BE2C (cell line): ENCODE results near the gene MAP2K3.

Experiments used
- DNase-seq: peaks from one replicate; pipeline ENCODE4 v3.0.0-alpha.2; 2020
- H3K27me3 ChIP-seq: fragments of 250-450 bp; sonication (Bioruptor Pico); 2 replicates; pipeline ENCODE4 v1.5.1; 2020; ENCODE audit warnings: mild to moderate bottlenecking
- H3K36me3 ChIP-seq: fragments of 250-450 bp; sonication (Bioruptor Pico); 2 replicates; pipeline ENCODE4 v1.5.1; 2020; ENCODE audit warnings: mild to moderate bottlenecking
- H3K4me1 ChIP-seq: fragments of 250-450 bp; sonication (Bioruptor Pico); 2 replicates; pipeline ENCODE4 v1.5.1; 2020
- H3K4me3 ChIP-seq: 2 replicates; pipeline ENCODE4 v1.5.1; 2011; ENCODE audit warnings: low read depth, low read length
- H3K9me3 ChIP-seq: fragments of 250-450 bp; sonication (Bioruptor Pico); 2 replicates; pipeline ENCODE4 v1.5.1; 2020
- CTCF ChIP-seq: IDR thresholded peaks from 2 replicates; pipeline ENCODE4 v1.5.1; 2012; ENCODE audit warnings: mild to moderate bottlenecking, low read depth, low read length

Gene MAP2K3

GRCh38 chr17:21262259-21262993 is 22.1 kb upstream of the MAP2K3 start:
- Histone ChIP-seq H3K9me3 (no peaks in the 10 kb centered on the region), H3K27me3 (no peaks in the 10 kb centered on the region), H3K36me3 (no peaks in the 10 kb centered on the region), H3K4me1 (no peaks in the 10 kb centered on the region), H3K4me3 (no peak overlapping the region)
- TF ChIP-seq CTCF = no peak
- DNase-seq = no peak

- Histone ChIP-seq H3K4me3 (no peak overlapping the region), H3K9me3 (no peaks in the 10 kb centered on the region), H3K36me3 (no peaks in the 10 kb centered on the region), H3K27me3 (no peaks in the 10 kb centered on the region), H3K4me1 (no peaks in the 10 kb centered on the region)
- no peak for TF ChIP-seq CTCF
- DNase-seq = no peak
Observed at GRCh38 chr17:21263376-21263775, 21.1 kb upstream of the MAP2K3 start.

- Histone ChIP-seq H3K4me1 (no peaks in the 10 kb centered on the region), H3K9me3 (no peaks in the 10 kb centered on the region), H3K4me3 (no peak overlapping the region), H3K36me3 (no peaks in the 10 kb centered on the region), H3K27me3 (no peaks in the 10 kb centered on the region)
- DNase-seq = no peak
- no peak for TF ChIP-seq CTCF
Observed at GRCh38 chr17:21268596-21269188, 15.8 kb upstream of the MAP2K3 start.

- no peak for TF ChIP-seq CTCF
- no peak overlapping the region for H3K4me3 ChIP-seq
Observed at GRCh38 chr17:21269394-21269793, 15.1 kb upstream of the MAP2K3 start.

GRCh38 chr17:21271454-21272183 is 12.9 kb upstream of the MAP2K3 start:
- H3K36me3 ChIP-seq = no peaks in the 10 kb centered on the region
- no peak for DNase-seq
- TF ChIP-seq CTCF = no peak
- no peak overlapping the region for H3K4me3 ChIP-seq
- no peaks in the 10 kb centered on the region for H3K27me3 ChIP-seq
- H3K9me3 ChIP-seq = no peaks in the 10 kb centered on the region
- H3K4me1 ChIP-seq = no peaks in the 10 kb centered on the region

More at GRCh38 chr17:21269394-21269793, 15.1 kb upstream of the MAP2K3 start:
- Histone ChIP-seq H3K27me3 (no peaks in the 10 kb centered on the region), H3K9me3 (no peaks in the 10 kb centered on the region), H3K4me1 (no peaks in the 10 kb centered on the region), H3K36me3 (no peaks in the 10 kb centered on the region)
- no peak for DNase-seq

- H3K36me3 ChIP-seq = no peaks in the 10 kb centered on the region
- H3K4me3 ChIP-seq = no peak overlapping the region
- no peak for TF ChIP-seq CTCF
- H3K27me3 ChIP-seq = no peaks in the 10 kb centered on the region
- DNase-seq = no peak
- H3K9me3 ChIP-seq = no peaks in the 10 kb centered on the region
- no peaks in the 10 kb centered on the region for H3K4me1 ChIP-seq
Observed at GRCh38 chr17:21272250-21272649, 12.3 kb upstream of the MAP2K3 start.
